Activated T-cell treated with anti-CD3 and anti-CD28 coated beads, Interleukin-2, amount 50 U/mL, for 48 hours (primary cell): Measurements from ENCODE around the gene TREM1.
"Not testable (repeated sequence)": the region's sequence is repeated elsewhere in the genome, so short reads cannot be mapped to it uniquely, and the experiment has no call there.

Experiments
- DNase-seq, 2 experiments: peaks; one replicate each; pipeline ENCODE4 v3.0.0-alpha.2; 2020

The TREM1 gene

GRCh38 chr6:41286544-41287346 is at the start of gene TREM1:
Gene TREM1, minus strand, starts transcription at chr6:41286682. Its CDS starts 27 bp downstream, at chr6:41286655.
- no peak for DNase-seq

GRCh38 chr6:41335943-41336342 is 49.5 kb upstream of the TREM1 start:
- DNase-seq, result no peak

GRCh38 chr6:41335296-41335695 is 48.8 kb upstream of the TREM1 start, which contains the start of gene NCR2:
Gene NCR2, plus strand, starts transcription at chr6:41335608. Its CDS starts 269 bp downstream, at chr6:41335877.
- no peak for DNase-seq

GRCh38 chr6:41334482-41335040 is 48.1 kb upstream of the TREM1 start:
- no peak for DNase-seq

- no peak for DNase-seq
These were observed 46.6 kb upstream of the TREM1 start for GRCh38 chr6:41332842-41333736.

GRCh38 chr6:41332241-41332640 is 45.8 kb upstream of the TREM1 start:
- DNase-seq, result no peak

GRCh38 chr6:41331401-41332150 is 45.1 kb upstream of the TREM1 start:
- no peak for DNase-seq

GRCh38 chr6:41327177-41327576 is 40.7 kb upstream of the TREM1 start:
- DNase-seq, result no peak

- DNase-seq, result no peak
These were observed 39.6 kb upstream of the TREM1 start for GRCh38 chr6:41326092-41326491.

GRCh38 chr6:41325446-41326066 is 39.1 kb upstream of the TREM1 start:
- no peak for DNase-seq

GRCh38 chr6:41321183-41321582 is 34.7 kb upstream of the TREM1 start:
- no peak for DNase-seq

GRCh38 chr6:41318654-41319565 is 32.4 kb upstream of the TREM1 start:
- peak; percentile 84 to 90 for DNase-seq

- no peak for DNase-seq
These were observed 31.8 kb upstream of the TREM1 start for GRCh38 chr6:41318261-41318653.

GRCh38 chr6:41315943-41316620 is 29.6 kb upstream of the TREM1 start:
- no peak for DNase-seq

- DNase-seq, result no peak
These were observed 28.7 kb upstream of the TREM1 start for GRCh38 chr6:41315203-41315602.

- no peak for DNase-seq
These were observed 19.8 kb upstream of the TREM1 start for GRCh38 chr6:41306187-41306854.

- no peak for DNase-seq
These were observed 16.2 kb upstream of the TREM1 start for GRCh38 chr6:41302638-41303037.

- DNase-seq, result no peak
These were observed 12.5 kb upstream of the TREM1 start for GRCh38 chr6:41298785-41299502.

- DNase-seq, result not testable (repeated sequence)
These were observed 10.8 kb upstream of the TREM1 start for GRCh38 chr6:41297248-41297647.
